Measurements from ENCODE around the gene PNPT1.
"Not testable (repeated sequence)": the region's sequence is repeated elsewhere in the genome, so short reads cannot be mapped to it uniquely, and the experiment has no call there.

PNPT1 gene

GRCh38 chr2:55693181-55694125, at the start of gene PNPT1:
PNPT1 (minus strand) TSS chr2:55693844; CDS start chr2:55693823, 21 bp downstream.
- peak; percentile 93 for DNase-seq (ENCODE audit: low read depth)

DNA sequence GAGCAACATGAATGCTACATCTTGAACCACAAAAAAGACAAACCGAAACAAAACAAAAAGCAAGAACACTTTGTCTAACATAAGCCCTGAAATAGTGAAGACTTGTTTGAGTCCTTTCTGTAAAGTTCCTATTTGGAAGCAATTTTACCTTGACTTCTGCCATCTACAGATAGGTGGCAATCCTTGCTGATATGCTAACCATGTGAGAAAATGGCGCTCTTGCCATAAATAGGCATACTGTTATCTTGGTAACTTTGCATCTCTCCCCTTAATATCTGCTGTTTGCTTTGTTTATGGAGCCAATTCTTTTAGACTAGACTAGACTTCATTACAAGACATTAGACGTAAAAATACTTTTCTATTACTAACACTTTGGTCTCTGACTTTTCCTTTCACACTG, 49.4 kb upstream of the PNPT1 start:
- DNase-seq (ENCODE audit: low read depth), result no peak

GRCh38 chr2:55736019-55736536, 42.4 kb upstream of the PNPT1 start:
- not testable (repeated sequence) for DNase-seq (ENCODE audit: low read depth)

GRCh38 chr2:55734726-55735125, 41.1 kb upstream of the PNPT1 start:
- no peak for DNase-seq (ENCODE audit: low read depth)

- DNase-seq (ENCODE audit: low read depth), result no peak
Measured at GRCh38 chr2:55733335-55733734, 39.7 kb upstream of the PNPT1 start.

DNA sequence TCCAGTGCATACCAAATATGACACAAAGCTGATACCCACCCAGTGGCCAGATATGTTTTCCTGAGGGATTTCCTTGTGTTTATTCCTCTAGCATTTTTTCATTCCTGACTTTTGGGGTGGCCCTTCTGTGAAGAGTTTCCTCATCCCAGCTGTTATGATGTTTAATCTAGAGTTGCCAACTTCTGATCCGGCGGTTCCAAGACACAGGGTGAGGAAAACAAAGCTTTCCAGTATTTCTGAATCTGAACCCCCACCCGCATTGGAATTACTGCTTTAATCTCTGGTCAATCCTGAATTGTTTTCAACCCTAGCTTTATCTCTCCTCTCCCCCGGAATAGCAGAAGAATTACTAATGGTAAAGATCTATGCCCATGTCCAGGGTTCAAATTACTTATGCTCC, 39.2 kb upstream of the PNPT1 start:
- DNase-seq (ENCODE audit: low read depth), result no peak

DNA sequence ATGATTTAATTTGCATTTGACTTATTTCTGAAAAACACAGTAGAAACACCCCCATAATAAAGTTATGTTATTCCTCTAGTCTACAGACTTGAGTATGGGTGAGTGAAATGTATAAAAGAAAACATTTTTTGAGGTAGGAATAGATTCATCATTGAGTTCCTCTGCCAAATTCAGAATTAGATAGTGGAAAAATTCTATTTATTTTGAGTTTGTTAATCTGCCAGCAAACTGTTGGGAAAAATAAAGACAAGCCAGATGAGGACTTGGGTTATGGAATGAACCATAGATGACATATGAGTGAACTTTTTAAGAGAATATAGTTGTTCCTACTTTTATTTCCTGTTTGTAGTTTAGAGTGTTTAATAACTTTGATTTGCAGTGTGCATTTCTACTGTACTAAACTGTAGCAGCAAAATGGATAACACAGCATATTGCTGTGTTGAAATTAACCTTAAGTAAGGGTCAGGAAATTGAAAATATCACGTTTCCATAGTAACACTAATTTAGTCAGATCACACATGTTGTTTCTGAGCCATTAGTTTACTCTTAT, 35.6 kb upstream of the PNPT1 start:
- DNase-seq (ENCODE audit: low read depth), result no peak

GRCh38 chr2:55721596-55722215, 28.1 kb upstream of the PNPT1 start:
- DNase-seq (ENCODE audit: low read depth), result no peak

- DNase-seq (ENCODE audit: low read depth), result no peak
Measured at GRCh38 chr2:55720417-55720816, 26.8 kb upstream of the PNPT1 start.

DNA sequence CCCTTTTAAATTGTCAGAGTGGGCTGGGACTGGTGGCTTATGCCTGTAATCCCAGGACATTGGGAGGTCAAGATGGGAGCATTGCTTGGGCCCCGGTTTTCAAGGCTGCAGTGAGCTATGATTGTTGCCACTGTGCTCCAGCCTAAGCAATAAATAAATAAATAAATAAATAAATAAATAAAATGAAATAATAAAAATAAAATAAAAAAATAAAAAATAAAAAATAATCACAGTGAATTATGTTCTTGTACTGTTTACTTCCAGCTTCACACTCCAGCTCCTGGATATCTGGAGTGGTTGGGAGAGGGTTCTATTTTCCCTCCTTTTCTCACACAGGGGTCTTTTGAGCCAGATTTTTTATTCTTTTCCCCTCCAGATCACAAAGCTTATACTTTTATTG, 26.2 kb upstream of the PNPT1 start:
- no peak for DNase-seq (ENCODE audit: low read depth)

- peak; percentile 12 for DNase-seq (ENCODE audit: low read depth)
Measured at GRCh38 chr2:55718165-55719008, 24.7 kb upstream of the PNPT1 start.

- no peak for DNase-seq (ENCODE audit: low read depth)
Measured at GRCh38 chr2:55715626-55716025, 22.0 kb upstream of the PNPT1 start.

DNA sequence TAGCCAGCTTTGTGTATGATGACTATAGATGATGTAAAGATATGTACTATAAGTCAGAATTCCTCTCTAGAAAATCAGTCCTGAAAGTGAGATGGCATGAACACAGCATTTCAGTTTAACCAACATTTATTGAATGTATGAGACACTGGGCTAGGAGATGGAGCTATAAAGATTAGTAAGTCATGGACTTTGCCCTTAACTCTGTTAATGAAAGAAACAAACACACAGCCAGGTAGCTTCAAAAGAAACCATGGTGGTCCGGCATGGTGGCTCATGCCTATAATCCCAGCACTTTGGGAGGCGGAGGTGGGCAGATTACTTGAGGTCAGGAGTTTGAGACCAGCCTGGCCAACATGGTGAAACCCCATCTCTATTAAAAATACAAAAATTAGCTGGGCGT, 21.5 kb upstream of the PNPT1 start:
- not testable (repeated sequence) for DNase-seq (ENCODE audit: low read depth)

DNA sequence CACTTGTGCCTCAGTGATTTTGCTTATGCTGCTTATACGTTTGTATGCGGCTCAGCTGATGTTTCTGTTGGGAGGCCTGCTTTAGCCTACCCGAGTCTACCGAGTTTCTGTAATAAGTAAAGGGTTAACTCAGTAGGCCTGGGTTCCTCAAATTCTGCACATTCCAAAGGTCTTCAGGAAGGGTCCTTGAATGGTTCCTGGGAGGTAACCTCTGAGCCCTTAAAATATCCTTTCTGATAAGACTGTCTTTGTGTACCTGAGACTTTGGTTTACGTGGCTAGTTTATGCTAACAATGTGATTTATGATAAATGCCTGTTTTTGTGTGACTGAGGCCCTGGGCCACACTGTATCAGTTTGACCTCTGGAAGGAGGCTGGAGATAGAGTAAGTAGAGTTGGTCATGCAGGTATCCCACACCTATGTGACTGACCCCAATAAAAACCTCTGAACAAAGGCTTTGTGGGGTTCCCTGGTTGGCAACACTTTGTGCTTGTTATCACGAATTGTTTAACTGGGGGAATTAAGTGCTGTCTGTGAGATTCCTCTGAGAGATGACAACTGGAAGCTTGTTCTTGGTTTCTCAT, 18.9 kb upstream of the PNPT1 start:
- DNase-seq (ENCODE audit: low read depth), result no peak

GRCh38 chr2:55710025-55710424, 16.4 kb upstream of the PNPT1 start:
- DNase-seq (ENCODE audit: low read depth), result no peak

DNA sequence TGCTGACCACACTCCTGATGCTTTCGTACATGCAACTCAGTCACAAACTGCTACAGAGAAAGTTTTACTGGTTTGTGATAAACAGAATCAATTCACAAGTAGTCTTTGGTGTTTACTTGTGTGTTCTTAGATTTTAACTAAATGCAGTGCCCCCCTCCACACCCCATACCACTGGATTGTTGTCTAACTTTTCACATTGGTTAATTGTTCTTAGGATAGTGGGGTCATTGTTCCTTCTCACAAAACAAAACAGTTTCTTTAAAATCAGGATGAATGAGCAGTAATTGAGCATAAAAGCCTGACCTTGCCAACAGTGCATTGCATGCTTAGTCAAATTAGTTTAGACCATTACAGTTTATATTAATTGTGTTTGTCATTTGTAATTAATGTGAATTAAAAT, 14.1 kb upstream of the PNPT1 start:
- DNase-seq (ENCODE audit: low read depth), result no peak

DNA sequence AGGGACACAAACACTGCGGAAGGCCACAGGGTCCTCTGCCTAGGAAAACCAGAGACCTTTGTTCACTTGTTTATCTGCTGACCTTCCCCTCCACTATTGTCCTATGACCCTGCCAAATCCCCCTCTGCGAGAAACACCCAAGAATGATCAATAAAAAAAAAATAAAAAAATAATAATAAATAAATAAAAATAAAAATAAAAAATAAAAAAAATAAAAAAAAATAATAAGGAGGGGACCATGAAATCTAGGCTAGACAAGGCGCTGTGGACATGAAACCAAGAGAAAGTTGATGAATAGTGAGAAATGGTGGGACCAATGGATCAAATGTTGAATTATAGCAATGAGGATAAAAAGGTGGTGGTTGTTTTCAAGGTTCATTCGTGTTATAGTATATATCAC, 12.6 kb upstream of the PNPT1 start:
- not testable (repeated sequence) for DNase-seq (ENCODE audit: low read depth)

- DNase-seq (ENCODE audit: low read depth), result no peak
Measured at GRCh38 chr2:55705027-55705653, 11.5 kb upstream of the PNPT1 start.

DNA sequence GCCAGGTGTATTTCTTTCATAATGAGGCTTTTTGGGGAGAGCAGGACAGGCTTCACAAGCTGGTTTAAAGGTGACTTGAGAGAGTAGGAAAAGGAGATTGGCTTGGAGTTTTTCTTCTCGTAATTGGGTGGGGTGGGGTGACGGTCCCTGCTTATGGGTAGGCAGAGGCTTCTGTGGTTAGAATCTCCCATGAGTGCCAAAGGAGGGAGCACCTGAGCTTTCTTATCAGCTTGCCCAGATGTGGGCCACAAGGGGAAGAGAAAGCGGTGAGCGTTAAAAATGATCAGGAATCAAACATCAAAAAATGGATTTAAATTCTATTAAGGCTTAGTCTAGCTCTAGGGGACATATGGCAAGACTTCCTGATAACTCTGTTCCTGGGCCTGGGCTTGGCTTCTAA, 9.7 kb upstream of the PNPT1 start:
- no peak for DNase-seq (ENCODE audit: low read depth)

- DNase-seq (ENCODE audit: low read depth), result not testable (repeated sequence)
Measured at GRCh38 chr2:55692740-55693139, 904 bp downstream of the PNPT1 start.

DNA sequence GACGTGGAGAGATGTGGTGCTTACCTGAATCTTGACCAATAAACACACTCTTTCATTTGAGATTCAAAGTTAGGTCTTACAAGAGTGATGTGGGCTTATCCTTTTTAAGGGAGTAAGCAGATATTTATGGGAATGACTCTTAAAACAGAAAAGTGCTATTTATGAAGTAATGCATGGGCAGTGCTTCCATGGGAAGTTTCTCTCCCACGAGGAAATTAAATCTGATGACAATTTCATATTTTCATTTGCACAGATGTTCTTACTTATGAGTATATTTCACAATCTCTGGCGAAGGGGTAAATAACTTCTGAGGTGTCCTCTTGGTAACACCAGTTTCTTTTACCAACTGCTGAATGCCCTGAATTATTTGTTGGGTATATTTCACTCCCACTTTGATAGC, 21.0 kb downstream of the PNPT1 start:
- DNase-seq (ENCODE audit: low read depth), result no peak

Data from activated T-cell treated with anti-CD3 and anti-CD28 coated beads for 24 hours (primary cell).